Ascending aorta (tissue), 2 donors: ENCODE measurements around the gene CHCHD6. TPM values are rescaled to one million over a fixed set of nuclear protein-coding genes. Genes with fewer than 3 reads are reported as not detected.
A peak's percentile ranks its signal among the peaks of the same experiment; 100 is the strongest.

ENCODE experiments used
- DNase-seq, 2 donors: peaks; one replicate each; pipeline ENCODE4 v3.0.0-alpha.2; 2019; ENCODE audit warnings: low spot score in 2 of 2
- H3K27ac ChIP-seq, 2 donors: fragments of 200-600 bp; sonication (generic); one replicate each; pipeline ENCODE4 v1.5.1; 2016 to 2017; ENCODE audit warnings: mild to moderate bottlenecking in 1 of 2
- H3K27me3 ChIP-seq: fragments of 200-600 bp; sonication (generic); one replicate; pipeline ENCODE4 v1.5.1; 2017
- H3K36me3 ChIP-seq, 2 donors: fragments of 200-600 bp; sonication (generic); one replicate each; pipeline ENCODE4 v1.5.1; 2016
- H3K4me1 ChIP-seq, 2 donors: fragments of 200-600 bp; sonication (generic); one replicate each; pipeline ENCODE4 v1.5.1; 2016 to 2017; ENCODE audit warnings: mild to moderate bottlenecking in 1 of 2
- H3K4me3 ChIP-seq, 2 donors: fragments of 200-600 bp; sonication (generic); one replicate each; pipeline ENCODE4 v1.5.1; 2016 to 2017; ENCODE audit warnings: mild to moderate bottlenecking in 1 of 2
- H3K9me3 ChIP-seq, 2 donors: fragments of 200-600 bp; sonication (generic); one replicate each; pipeline ENCODE4 v1.5.1; 2016
- intact Hi-C: fragments of 100-400 bp; cut with DNase I; formaldehyde crosslinking; loops from one replicate; pipeline ENCODE4 v1.15.1; 2023
- total RNA-seq: library from RNA; depleted of rRNA; stranded (reverse); fragments of >200 nt; gene quantifications from one replicate; pipeline ENCODE4 v1.1.0, GENCODE V29; 2016
- TF ChIP-seq, protein P1 (sequence below), 3 experiments: fragments of 200-600 bp in 2 of 3; fragments of 450-650 bp in 1 of 3; sonication (generic) in 2 of 3; IDR thresholded peaks; one replicate each; pipeline ENCODE4 v1.5.1; 2016 to 2019; ENCODE audit warnings: antibody characterized with exemption in 3 of 3, mild to moderate bottlenecking in 1 of 3, moderate library complexity in 1 of 3

Gene CHCHD6
- total RNA-seq, 1 donor from 2014 or later, result 1.2 TPM

DNA sequence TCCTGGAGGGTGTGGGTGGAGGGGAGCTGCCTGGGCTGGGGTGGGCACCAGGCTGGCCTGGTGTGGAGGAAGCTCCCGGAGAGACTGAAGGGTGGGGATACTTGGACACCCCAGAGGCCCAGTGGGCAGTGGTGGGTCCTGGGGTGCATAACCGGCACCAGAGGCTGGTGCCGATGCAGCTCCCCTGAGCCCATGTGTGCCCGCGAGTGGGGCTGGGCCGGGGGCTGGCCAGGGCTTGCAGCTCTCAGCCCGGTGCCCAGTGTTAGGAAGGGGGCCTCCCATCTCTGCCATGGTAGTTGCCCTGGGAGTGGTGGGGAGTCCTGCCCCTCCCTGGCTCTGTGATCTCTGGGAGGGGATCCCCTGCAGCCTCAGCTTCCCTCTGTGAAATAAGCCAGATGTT is 288.2 kb downstream of the CHCHD6 start:
- no peaks in the 10 kb centered on the region for H3K27me3 ChIP-seq
- intact Hi-C loops, result no loop called here
- no peak overlapping the region for H3K4me3 ChIP-seq
- H3K9me3 ChIP-seq, result no peaks in the 10 kb centered on the region
- H3K4me1 ChIP-seq, result peaks cover 37 to 64% of the 10 kb centered on the region in 2 donors
- TF ChIP-seq, protein P1, sequence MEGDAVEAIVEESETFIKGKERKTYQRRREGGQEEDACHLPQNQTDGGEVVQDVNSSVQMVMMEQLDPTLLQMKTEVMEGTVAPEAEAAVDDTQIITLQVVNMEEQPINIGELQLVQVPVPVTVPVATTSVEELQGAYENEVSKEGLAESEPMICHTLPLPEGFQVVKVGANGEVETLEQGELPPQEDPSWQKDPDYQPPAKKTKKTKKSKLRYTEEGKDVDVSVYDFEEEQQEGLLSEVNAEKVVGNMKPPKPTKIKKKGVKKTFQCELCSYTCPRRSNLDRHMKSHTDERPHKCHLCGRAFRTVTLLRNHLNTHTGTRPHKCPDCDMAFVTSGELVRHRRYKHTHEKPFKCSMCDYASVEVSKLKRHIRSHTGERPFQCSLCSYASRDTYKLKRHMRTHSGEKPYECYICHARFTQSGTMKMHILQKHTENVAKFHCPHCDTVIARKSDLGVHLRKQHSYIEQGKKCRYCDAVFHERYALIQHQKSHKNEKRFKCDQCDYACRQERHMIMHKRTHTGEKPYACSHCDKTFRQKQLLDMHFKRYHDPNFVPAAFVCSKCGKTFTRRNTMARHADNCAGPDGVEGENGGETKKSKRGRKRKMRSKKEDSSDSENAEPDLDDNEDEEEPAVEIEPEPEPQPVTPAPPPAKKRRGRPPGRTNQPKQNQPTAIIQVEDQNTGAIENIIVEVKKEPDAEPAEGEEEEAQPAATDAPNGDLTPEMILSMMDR (IDR thresholded peaks at IDR 0.05), result no peak
- peaks cover 28 to 35% of the 10 kb centered on the region in 2 donors for H3K36me3 ChIP-seq
- peak overlapping the region; percentile 86 to 91 for H3K27ac ChIP-seq
- no peak for DNase-seq

DNA sequence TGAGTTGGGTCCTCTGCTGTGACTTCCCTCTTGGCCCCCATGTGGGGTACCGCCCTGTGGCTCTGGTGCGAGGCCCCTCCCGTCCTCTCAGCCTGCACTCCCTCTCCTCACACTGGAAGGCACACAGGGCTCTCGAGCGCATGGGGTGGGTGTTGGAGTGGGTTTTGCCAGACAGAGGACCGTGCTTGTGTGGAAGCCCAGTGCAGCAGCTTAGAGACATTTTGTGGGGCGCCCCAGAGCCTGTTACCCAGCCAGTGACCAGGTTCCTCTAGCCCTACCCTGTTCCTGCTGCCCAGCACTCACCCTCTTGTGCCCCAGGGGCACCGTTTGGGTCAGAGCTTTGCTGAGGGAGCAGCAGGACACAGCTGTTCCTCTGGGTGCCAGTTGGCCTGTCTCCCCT is 288.7 kb downstream of the CHCHD6 start:
- H3K4me3 ChIP-seq, result no peak overlapping the region
- no peaks in the 10 kb centered on the region for H3K27me3 ChIP-seq
- H3K4me1 ChIP-seq, result peaks cover 37 to 65% of the 10 kb centered on the region in 2 donors
- DNase-seq, result no peak
- no peaks in the 10 kb centered on the region for H3K9me3 ChIP-seq
- H3K36me3 ChIP-seq, result peaks cover 28 to 35% of the 10 kb centered on the region in 2 donors
- intact Hi-C loops, result no loop called here
- peak overlapping the region; percentile 86 to 91 for H3K27ac ChIP-seq
- TF ChIP-seq, protein P1 (IDR thresholded peaks at IDR 0.05), result no peak

DNA sequence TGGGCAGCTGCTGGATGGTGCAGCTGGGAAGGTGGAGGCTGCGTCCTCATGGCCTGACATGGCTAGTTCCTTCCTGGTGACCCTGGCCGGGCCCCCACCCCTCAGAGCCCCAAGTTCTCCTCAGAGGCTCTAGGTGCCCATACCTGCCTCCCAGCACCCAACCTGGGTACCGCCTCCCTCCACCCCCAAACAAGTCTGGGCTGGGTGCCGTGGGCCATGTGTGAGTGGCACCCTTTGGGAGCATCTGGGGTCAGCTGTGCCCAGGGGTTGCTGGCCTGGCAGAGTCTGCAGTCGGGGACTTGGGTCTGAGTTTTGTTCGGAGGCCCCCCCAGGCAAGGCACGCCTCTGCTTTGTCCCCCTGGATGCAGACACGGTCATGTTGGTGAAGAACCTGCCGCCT is 289.4 kb downstream of the CHCHD6 start:
- peaks cover 37 to 71% of the 10 kb centered on the region in 2 donors for H3K4me1 ChIP-seq
- intact Hi-C loops, result no loop called here

DNA sequence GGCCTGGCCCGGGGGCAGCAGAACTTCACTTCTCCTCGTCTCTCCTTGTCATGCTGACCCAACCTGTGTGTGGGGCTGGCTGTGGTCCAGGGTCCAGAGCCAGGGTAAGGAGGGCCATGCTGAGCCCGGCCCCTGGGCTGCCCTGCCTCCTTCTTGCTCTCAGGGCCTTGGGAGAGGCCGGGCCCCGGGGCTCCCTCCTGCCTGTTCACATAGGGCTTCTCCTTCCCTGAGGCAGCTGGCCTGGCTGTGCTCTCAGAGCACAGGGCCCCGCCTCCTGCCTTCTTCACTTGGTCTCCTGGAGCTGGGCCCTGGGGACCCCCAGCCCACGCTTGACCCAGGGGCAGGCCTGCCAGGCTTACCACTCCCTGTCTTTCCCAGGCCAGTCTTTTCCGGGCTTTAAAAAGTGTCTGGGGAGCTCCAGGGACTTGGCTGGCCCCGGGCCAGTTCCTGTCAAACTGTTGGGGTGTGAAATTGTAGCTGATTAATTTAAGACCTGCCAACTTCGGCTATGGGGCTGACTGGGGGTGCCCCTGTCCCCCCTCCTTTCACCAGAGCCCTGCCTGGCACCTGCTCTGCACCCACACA is 290.7 kb downstream of the CHCHD6 start:
- TF ChIP-seq, protein P1 (IDR thresholded peaks at IDR 0.05), result no peak
- H3K9me3 ChIP-seq, result no peaks in the 10 kb centered on the region
- H3K27me3 ChIP-seq, result no peaks in the 10 kb centered on the region
- H3K4me1 ChIP-seq, result peaks cover 42 to 80% of the 10 kb centered on the region in 2 donors
- peak overlapping the region in 1 of 2 donors; percentile 17 for H3K4me3 ChIP-seq
- intact Hi-C loops, result loop anchor here (5.0 kb wide), 1 partner anchor 598 kb away; the partner anchor contains the start of gene TPRA1
- no peak for DNase-seq
- peak overlapping the region; percentile 86 to 91 for H3K27ac ChIP-seq
- peaks cover 16 to 21% of the 10 kb centered on the region in 2 donors for H3K36me3 ChIP-seq

More for the DNA sequence above, 289.4 kb downstream of the CHCHD6 start:
- Histone ChIP-seq H3K27ac (peak overlapping the region; percentile 86 to 91), H3K4me3 (no peak overlapping the region), H3K27me3 (no peaks in the 10 kb centered on the region), H3K36me3 (peaks cover 28 to 35% of the 10 kb centered on the region in 2 donors), H3K9me3 (no peaks in the 10 kb centered on the region)
- TF ChIP-seq, protein P1 (IDR thresholded peaks at IDR 0.05), result no peak
- DNase-seq, result no peak

DNA sequence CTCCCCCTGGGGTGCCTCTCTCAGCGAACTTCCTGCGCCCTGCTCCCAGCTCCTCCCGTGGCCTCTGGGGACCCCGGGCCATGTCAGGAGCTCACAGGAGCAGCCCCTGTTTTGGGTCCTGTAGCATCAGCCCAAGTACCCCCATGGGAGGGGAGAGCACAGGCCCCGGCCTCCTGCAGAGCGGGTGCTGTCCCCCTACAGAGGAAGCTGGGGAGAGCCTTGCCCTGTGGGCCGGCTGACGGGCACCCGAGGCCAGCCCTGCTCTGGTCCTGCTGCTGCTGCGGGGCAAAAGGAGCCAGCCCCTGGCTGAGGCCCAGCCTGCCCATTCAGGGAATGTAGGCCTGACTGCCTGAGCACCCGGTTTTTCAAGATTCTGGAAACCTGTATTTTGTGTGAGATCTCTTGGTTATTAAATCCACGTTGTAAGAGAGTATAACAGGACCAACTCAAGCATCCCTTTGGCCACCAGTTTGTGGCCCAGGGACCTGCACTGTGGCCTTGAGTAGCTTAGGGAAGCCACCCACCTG is 291.3 kb downstream of the CHCHD6 start:
- Histone ChIP-seq H3K4me1 (peaks cover 48 to 82% of the 10 kb centered on the region in 2 donors), H3K9me3 (no peaks in the 10 kb centered on the region), H3K4me3 (no peak overlapping the region), H3K27ac (peak overlapping the region; percentile 86 to 91), H3K36me3 (peaks cover 10 to 16% of the 10 kb centered on the region in 2 donors), H3K27me3 (no peaks in the 10 kb centered on the region)
- TF ChIP-seq, protein P1 (IDR thresholded peaks at IDR 0.05), result no peak
- DNase-seq, result no peak
- intact Hi-C loops, result loop anchor here (5.0 kb wide), 1 partner anchor 597 kb away; the partner anchor contains the start of gene TPRA1
